Mesothelial cell of epicardium (in vitro differentiated cells): ENCODE data around the gene CALY. TPM values are rescaled to one million over a fixed set of nuclear protein-coding genes. Genes with fewer than 3 reads are reported as not detected.

Source experiments
- DNase-seq, 2 experiments: peaks; one replicate each; pipeline ENCODE4 v3.0.0; 2021; ENCODE audit warnings: low spot score in 2 of 2; ENCODE audit not compliant: unreplicated experiment in 2 of 2
- H3K27ac Mint-ChIP-seq: 2 replicates; pipeline ENCODE4 v1.8.0; 2021; ENCODE audit warnings: mixed read lengths
- H3K27me3 Mint-ChIP-seq: 2 replicates; pipeline ENCODE4 v1.8.0; 2021; ENCODE audit warnings: low read depth, mixed read lengths
- H3K36me3 Mint-ChIP-seq: 2 replicates; pipeline ENCODE4 v1.8.0; 2021; ENCODE audit warnings: mixed read lengths
- H3K4me1 Mint-ChIP-seq: 2 replicates; pipeline ENCODE4 v1.8.0; 2021; ENCODE audit warnings: mixed read lengths
- H3K4me3 Mint-ChIP-seq: 2 replicates; pipeline ENCODE4 v1.8.0; 2021; ENCODE audit warnings: mild to moderate bottlenecking, moderate library complexity, mixed read lengths
- H3K9me3 Mint-ChIP-seq: 2 replicates; pipeline ENCODE4 v1.8.0; 2021; ENCODE audit warnings: mixed read lengths
- total RNA-seq: library from RNA; stranded (reverse); gene quantifications from 3 replicates; pipeline ENCODE4 v1.2.1, GENCODE V29; 2021
- TF ChIP-seq, protein P1 (sequence below): fragments of 200-600 bp; sonication (generic); IDR thresholded peaks from one replicate; pipeline ENCODE4 v1.5.0; 2021; ENCODE audit warnings: antibody characterized with exemption; ENCODE audit not compliant: unreplicated experiment

Gene CALY, protein sequence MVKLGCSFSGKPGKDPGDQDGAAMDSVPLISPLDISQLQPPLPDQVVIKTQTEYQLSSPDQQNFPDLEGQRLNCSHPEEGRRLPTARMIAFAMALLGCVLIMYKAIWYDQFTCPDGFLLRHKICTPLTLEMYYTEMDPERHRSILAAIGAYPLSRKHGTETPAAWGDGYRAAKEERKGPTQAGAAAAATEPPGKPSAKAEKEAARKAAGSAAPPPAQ
- 2.1 to 3.7 TPM (median 2.1 TPM) in 3 replicates for total RNA-seq

DNA sequence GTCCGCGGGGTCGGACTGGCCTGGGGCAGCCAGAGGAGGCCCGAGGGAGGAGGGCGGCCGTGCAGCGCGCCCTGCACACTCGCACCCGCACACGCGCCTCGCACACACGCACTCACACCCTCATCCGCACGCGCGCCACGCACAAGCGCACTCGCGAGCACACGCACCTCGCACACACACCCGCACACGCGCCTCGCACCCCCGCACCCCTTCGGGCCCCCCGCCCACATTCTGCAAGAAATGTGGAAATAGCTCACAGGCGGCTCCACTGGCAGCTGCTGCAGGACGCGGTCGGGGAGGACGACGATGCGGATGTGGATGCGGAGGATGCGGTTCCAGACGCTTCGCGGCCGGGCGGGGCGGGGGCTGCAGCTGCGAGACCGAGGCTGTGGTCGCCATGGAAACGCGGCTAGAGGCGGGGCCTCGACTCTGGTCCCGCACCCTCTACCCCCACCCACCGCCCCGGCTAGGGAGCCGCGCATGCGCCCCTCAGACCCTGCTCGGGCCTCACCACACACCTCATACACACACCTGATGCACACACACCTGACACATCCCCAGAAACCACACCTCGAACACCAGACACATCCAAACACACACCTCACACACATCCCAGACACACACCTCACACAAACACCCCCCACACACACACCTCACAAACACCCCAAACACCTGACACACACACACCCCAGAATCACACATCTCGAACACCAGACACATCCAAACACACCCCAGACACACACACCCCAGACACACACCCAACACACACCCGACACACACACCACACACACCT lies at the start of gene CALY:
Gene CALY (minus strand): TSS at position 320 of the 793 bp plus-strand sequence. CDS start 7,907 bp downstream, outside the sequence.
- peak in 1 of 2 experiments; percentile 65 for DNase-seq
- Mint-ChIP-seq H3K27ac (no peak within 1 kb of the TSS), H3K9me3 (peaks cover 8% of the 10 kb centered on the region), H3K4me3 (peak within 1 kb of the TSS; percentile 25), H3K4me1 (peaks cover 3% of the 10 kb centered on the region), H3K36me3 (no peaks in the 10 kb centered on the region), H3K27me3 (peaks cover 47% of the 10 kb centered on the region)
- TF ChIP-seq, protein P1, sequence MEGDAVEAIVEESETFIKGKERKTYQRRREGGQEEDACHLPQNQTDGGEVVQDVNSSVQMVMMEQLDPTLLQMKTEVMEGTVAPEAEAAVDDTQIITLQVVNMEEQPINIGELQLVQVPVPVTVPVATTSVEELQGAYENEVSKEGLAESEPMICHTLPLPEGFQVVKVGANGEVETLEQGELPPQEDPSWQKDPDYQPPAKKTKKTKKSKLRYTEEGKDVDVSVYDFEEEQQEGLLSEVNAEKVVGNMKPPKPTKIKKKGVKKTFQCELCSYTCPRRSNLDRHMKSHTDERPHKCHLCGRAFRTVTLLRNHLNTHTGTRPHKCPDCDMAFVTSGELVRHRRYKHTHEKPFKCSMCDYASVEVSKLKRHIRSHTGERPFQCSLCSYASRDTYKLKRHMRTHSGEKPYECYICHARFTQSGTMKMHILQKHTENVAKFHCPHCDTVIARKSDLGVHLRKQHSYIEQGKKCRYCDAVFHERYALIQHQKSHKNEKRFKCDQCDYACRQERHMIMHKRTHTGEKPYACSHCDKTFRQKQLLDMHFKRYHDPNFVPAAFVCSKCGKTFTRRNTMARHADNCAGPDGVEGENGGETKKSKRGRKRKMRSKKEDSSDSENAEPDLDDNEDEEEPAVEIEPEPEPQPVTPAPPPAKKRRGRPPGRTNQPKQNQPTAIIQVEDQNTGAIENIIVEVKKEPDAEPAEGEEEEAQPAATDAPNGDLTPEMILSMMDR: no peak

DNA sequence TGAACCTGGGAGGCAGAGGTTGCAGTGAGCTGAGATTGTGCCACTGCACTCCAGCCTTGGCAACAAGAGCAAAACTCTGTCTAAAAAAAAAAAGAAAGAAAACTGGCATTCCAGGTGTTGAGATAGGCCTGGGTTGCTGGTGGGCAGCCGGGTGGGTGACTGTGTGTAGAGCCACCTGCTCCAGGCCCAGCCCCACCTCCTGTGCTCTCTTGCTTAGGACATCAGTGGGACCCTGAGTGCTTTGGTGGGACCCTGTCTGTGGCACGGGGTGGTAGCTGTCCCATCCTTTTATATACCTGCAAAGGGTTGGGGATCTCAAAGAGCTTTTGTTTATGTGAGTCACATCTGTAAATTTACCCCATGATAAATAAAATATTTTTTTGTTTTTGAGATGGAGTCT lies 48.5 kb upstream of the CALY start:
- no peaks in the 10 kb centered on the region for H3K27me3 Mint-ChIP-seq
- peaks cover 20% of the 10 kb centered on the region for H3K36me3 Mint-ChIP-seq
- TF ChIP-seq, protein P1: no peak
- no peaks in the 10 kb centered on the region for H3K9me3 Mint-ChIP-seq
- no peak for DNase-seq
- H3K27ac Mint-ChIP-seq: no peak overlapping the region
- H3K4me3 Mint-ChIP-seq: no peak overlapping the region
- no peaks in the 10 kb centered on the region for H3K4me1 Mint-ChIP-seq

DNA sequence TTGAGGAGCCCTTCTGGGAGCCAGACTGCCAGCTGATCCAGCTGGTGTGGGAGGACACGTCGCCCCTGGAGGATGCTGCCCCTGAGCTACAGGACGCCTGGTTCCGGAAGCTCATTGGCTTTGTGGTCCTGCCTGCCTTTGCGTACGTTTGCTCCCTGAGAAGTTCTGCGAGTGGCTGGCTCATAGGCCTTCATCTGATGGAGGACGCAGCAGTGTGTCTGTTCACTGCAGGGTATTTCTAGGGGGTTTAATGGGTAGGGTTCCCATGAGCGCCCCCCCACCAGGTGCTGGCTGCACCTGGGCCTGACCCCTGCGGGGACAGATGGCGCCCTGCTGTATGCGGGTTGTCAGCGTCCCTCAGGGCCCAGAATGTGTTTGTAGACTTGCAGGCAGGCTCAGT lies 47.4 kb upstream of the CALY start:
- Mint-ChIP-seq H3K27me3 (no peaks in the 10 kb centered on the region), H3K4me3 (no peak overlapping the region), H3K27ac (no peak overlapping the region), H3K4me1 (no peaks in the 10 kb centered on the region), H3K36me3 (peaks cover 18% of the 10 kb centered on the region), H3K9me3 (no peaks in the 10 kb centered on the region)
- TF ChIP-seq, protein P1: no peak
- DNase-seq: no peak

DNA sequence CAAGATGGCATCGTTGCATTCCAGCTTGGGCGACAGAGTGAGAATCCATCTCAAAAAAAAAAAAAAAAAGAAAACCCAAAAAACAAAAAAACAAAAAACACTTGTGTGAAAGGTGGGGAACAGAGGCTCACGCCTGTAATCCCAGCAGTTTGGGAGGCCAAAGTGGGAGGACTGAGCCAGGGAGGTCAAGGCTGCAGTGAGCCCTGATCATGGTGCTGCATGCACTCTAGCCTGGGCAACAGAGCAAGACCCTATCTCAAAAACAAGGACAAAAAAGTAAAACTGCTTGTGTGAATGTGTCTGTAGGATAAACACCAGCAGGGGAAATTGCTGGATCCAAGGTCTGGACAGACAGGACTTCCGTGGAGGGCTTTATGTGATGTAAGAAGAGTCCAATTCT lies 46.9 kb upstream of the CALY start:
- Mint-ChIP-seq H3K36me3 (peaks cover 18% of the 10 kb centered on the region), H3K27me3 (no peaks in the 10 kb centered on the region), H3K27ac (no peak overlapping the region), H3K4me3 (no peak overlapping the region), H3K4me1 (no peaks in the 10 kb centered on the region), H3K9me3 (no peaks in the 10 kb centered on the region)
- DNase-seq: no peak
- TF ChIP-seq, protein P1: no peak

DNA sequence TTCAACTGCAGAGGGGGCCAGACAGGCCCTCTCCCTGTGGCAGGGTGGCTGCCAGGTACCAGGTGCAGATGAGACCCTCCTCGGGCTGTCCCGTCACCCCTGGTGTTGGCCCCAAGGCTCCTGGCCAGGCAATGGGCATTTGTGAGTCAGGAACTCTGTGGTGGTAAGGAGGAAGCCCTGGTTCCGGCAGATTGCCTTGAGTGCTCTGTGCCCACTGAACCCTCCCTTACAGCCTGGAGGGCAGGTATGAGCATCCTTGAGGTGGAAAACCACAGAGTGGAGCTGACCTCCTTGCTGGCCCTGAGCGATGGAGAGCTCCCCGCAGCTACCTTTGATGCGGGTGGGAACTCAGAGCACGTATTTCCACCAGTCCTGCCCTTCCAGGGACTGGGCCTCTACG lies 44.3 kb upstream of the CALY start:
- Mint-ChIP-seq H3K4me3 (peak overlapping the region; percentile 5), H3K9me3 (no peaks in the 10 kb centered on the region), H3K27me3 (peaks cover 7% of the 10 kb centered on the region), H3K4me1 (no peaks in the 10 kb centered on the region), H3K36me3 (peaks cover 12% of the 10 kb centered on the region), H3K27ac (no peak overlapping the region)
- TF ChIP-seq, protein P1: no peak
- no peak for DNase-seq
